Activated CD4-positive, CD25-positive, alpha-beta regulatory T cell treated with anti-CD3 and anti-CD28 coated beads, Interleukin-2, amount 50 U/mL, for 72 hours (primary cell): ENCODE data around the gene SMC3.
"Not testable (repeated sequence)": the region's sequence is repeated elsewhere in the genome, so short reads cannot be mapped to it uniquely, and the experiment has no call there.

Experiments
- DNase-seq: peaks from one replicate; pipeline ENCODE4 v3.0.0; 2021

SMC3 gene

DNA sequence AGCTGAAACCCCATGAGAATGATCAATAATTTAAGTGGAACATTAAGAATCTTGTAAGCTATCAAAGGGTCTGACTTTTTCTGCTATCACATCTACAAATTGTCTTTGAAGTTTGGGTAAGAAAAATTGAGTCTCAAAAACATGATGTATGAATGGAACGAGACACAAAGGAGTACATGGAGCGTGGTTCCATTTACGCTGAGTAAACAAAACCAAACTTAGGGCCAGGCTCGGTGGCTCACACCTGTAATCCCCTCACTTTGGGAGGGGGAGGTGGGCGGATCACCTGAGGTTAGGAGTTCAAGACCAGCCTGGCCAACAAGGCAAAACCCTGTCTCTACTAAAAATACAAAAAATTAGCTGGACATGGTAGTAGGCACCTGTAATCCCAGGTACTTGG, 24.3 kb downstream of the SMC3 start:
- DNase-seq, result no peak

DNA sequence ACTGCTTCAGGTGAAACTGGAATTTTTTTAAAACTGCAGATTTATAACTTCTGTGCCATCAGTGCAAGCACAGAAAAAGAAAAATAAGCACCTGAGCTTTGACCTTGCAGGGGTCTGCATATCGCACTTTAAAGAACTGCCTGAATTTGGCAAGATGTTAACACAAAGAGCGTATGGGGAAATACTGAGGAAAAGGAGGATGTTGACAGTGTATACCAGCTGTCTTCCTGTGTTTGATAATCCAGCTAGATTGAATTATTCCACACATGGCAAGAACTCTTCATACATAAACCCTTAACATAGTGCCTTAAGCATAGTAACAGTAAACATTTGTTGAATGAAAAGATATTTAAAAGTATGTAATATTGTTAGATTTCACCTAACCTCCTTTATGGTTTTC, 30.0 kb downstream of the SMC3 start:
- no peak for DNase-seq

DNA sequence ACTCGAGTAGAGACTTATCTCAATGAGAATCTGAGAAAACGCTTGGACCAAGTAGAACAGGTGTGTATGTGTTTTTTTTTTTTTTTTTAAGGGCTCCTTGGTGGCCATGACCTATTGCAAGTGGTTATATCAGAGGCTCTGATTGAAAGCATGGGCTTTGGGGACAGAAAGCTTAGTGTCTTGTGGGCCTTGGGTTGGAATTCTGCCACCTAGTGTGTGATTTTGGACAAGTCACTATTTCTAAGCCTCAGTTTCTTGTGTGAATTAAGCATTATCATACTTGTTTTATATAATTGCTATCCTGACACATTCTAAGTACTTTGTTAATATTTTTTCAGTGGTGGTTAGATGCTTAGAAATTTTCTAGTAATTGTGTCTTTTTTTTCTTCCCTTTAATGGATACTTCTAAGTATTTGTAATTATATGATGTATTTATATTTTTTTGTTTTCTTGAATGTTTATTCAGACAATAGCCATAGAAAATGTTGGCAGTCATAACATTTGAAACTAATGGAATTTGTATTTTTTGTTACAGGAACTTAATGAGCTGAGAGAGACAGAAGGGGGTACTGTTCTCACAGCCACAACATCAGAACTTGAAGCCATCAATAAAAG, 33.1 kb downstream of the SMC3 start:
- no peak for DNase-seq

DNA sequence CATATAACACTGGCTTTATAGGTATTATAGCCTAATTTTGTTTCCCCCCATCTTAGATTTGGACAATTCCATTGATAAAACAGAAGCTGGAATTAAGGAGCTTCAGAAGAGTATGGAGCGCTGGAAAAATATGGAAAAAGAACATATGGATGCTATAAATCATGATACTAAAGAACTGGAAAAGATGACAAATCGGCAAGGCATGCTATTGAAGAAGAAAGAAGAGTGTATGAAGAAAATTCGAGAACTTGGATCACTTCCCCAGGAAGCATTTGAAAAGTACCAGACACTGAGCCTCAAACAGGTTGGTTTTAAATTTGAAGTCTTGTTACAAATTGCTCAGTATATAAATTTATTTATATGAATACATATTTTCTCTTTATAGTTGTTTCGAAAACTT, 34.1 kb downstream of the SMC3 start:
- DNase-seq, result no peak

DNA sequence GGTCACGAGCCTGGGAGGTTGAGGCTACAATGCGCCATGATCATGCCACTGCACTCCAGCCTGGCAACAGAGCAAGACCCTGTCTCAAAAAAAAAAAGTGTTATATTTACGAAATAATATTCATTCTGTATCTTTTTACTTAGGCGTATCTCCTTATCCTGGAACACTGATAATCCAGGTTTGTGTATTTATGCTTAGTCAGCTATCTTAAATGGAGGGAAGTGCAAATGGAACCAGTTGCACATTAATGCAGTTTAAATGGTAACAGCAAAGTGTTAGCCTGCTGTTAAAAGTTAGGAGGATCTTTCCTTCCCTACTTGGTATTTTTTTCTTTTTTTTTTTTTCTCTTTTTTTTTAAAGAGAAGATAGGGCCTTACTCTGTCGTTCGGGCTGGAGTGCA, 40.6 kb downstream of the SMC3 start:
- no peak for DNase-seq

DNA sequence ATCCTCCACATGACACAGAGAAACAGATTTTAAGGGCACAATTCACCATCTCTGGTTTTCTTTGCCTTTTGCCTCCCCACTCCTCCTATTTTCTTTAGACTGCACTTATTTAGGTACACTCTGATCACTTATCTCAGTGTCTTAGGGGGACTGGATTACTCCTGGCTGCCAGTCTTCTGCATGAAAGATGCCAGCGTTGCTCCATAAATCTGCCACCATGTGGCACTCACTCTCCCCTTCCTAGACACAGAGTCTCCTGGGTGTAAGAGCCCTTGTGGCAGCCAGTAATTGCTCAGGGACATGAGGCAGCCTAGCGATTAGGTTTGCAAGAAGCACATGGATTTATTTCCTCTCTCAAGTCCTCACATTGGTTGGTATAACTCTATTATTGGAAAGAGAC, 42.1 kb downstream of the SMC3 start:
- DNase-seq, result no peak

DNA sequence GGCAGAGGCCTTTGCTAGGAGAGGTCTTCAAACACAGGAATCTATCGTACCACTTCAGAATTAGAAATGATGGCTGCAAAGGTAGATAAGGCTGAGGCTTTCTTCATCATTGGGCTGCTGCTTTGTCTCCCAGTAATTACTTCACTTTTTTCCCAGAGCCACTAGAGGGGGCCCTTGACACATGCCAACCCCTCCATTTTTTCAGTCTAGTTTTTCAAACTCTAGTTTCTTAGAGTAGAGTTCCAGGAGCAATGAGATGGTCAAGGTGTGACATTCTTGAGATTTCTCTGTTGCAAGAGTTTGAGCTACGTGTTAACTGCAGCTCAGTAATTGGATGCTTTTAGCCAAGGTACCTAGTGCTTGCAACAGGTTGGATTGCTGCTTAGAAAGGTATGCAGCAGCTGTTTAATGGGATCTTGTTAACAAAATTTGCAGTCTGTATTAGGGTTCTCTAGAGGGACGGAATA, 42.8 kb downstream of the SMC3 start:
- DNase-seq, result no peak

DNA sequence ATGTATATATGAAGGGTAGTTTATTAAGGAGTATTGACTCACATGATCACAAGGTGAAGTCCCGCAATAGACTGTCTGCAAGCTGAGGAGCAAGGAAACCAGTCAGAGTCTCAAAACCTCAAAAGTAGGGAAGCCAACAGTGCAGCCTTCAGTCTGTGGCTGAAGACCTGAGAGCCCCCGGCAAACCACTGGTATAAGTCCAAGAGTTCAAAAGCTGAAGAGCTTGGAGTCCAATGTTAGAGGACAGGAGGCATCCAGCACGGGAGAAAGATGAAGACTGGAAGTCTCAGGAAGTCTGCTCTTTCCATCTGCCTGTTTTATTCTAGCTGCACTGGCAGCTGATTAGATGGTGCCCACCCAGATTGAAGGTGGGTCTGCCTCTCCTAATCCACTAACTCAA, 43.3 kb downstream of the SMC3 start:
- not testable (repeated sequence) for DNase-seq

DNA sequence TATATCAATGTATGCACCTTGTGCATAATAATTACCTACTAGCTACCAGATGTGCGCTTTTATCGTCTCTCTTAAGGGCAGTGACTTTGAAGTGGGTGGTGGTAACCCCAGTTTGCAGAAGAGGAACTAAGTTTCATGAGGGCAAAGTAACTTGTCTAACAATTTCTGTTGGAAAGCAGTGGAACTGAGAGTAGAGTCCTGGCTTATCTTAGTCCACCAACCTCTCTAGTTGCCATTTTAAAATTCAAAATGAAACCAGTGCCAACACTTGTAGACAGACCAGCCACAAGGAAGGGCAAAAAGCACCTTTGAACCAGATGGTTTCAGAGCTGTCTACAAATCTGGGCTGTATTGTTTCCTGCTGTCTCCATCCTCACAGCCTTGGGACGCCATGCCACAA, 44.6 kb downstream of the SMC3 start:
- DNase-seq, result no peak

DNA sequence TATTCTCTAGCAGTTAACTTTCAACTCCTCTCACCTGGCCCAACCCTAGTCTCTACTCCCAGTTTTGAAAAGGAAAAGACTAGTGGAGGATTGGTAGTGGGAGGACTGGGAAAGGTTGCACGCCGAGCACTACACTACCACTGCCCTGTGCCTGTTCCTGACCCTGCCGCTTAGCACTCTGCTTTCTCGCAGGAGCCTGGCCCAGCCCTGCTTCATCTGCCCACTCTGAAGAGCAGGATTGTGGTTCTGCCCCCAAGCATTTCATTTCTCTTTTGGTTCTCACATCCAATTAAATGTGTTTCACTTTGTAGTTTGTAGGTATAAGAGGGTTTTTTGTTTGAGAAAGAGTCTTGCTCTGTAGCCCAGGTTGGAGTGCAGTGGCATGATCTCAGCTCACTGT, 45.1 kb downstream of the SMC3 start:
- DNase-seq, result no peak

DNA sequence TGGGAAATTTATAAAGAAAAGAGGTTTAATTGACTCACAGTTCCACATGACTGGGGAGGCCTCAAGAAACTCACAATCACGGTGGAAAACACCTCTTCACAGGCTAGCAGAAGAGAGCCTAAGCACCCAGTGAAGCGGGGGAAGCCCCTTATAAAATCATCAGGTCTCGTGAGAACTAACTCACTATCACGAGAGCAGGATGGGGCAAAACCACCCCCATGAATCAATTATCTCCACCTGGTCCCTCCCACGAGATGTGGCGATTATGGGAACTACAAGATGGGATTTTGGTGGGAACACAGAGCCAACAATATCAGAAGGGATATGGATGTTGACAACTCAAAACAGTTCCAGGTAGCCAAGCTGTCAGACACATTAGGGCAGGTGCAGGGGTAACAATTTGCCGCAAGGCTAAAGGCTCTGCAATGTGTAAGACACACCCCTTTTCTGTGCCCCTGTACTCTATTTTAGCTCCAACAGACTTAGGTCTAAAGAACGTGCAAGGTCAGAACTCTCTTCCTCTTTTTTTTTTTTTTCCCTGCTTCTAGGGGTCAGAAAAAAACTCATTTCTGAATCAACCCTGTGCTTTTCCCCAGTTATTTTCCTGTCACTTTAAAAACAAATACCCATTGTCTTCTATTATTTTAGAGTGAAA, 46.0 kb downstream of the SMC3 start:
- DNase-seq, result no peak

DNA sequence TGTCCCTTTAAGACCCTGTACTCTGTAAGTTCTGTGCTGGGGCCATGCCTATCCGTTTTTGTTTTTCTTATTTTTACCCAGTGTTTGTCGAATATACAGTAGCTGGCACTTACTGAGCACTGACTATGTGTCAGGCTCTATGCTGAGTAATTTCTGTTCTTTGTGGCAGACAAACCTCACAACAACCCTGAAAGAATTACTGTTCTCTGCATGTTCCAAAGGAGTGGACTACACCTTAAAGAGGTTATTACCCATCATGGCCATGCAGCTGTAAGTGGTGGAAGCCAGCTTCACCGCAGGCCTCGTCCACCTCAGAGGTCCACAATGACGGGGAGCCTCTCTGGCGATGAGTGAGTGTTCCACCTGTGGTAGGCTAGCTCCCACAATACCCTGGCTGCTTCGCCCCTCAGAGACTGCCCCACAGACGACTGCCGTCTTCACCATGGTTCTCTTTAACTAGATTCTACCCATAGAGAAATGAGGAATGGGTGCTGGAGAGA, 46.6 kb downstream of the SMC3 start:
- no peak for DNase-seq

DNA sequence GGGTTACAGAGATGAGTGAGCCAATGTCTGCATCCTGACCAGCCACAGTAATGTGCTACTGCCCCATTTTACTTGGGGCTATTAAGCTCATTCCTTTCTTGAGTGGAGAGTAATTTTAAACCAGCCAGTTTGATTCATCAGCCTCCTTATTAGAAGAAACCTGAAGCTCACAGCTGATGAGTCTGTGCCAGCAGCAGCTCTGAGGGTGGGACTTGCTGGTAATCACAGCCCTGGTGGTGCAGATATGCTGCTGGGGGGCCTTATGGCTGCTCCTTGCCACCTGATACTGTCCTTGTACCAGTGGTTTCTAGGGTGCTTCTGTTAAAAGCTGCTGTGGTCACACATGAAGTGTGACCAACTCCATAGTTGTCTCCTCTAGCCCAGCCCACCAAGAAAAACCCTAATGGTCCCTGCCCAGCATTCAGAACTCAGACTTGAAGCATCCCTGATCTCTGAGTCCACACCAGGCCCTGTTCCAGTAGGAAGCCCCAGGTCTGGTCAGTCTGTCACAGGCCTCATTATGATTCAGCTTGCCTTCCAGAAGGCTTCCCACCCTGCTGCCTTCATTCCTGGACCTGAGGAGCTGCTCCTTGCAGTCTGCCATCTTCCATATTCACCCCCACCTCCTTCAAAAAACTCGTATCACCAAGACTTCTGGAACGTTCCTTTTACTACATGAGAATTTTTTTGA, 47.7 kb downstream of the SMC3 start:
- no peak for DNase-seq

DNA sequence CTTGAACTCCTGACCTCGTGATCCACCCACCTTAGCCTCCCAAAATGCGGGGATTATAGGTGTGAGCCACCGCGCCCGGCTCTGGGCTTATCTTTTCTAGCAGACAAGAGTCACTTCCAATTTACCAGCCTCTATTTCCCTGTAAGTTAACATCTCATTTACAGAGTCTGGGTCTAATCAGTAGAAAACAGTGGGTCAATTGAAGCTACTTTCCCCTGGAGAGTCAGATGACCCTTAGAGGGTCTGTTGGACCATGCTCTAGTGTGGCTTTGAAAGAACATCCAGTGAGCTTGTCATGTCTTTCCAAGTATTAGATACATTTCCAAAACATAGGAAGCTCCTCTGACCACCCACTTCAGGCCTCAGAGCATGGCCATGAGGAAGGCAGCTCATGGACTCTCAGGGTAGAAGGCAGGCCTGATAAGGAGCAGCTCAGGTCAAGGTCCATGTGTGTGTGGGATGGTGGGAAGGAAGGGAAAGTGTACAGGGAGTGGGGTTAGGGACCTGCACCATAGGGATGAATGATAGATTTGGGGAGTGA, 49.1 kb downstream of the SMC3 start:
- DNase-seq, result no peak

DNA sequence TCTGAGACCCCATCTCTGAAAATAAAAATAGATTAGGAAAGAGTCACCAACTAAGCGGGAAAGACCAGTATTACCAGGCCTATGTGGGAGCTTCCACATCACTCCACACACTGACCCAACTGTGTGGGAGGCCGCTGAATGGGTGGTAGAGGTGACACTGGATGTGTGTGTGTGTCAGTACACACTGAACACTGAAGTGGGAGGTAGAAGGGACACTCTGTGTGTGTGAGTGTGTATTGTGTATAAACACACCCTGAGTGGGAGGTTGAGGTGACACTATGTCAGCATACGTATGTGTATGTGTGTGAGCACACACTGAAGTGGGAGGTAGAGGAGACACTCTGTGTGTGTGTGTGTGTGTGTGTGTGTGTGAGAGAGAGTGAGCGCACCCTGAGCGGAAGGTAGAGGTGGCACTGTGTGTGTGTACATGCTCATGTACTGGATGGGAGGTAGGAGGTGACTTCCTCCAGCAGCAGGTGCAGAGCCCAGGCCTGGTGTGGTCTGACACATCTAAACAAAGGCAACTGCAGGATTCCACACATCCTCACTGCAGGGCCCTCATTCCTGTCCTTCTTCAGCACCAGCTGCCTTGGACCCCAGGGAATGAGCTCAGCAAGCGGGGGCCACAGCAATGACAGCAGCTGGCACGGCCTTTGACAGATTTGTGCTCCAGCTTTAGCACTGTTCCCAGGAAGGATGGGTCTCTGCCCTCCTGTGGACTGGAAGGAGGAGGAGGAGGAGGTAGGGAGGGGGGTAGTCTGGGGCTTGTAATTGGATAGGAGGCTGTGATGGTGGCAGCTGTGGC, 50.1 kb downstream of the SMC3 start:
- DNase-seq, result no peak

DNA sequence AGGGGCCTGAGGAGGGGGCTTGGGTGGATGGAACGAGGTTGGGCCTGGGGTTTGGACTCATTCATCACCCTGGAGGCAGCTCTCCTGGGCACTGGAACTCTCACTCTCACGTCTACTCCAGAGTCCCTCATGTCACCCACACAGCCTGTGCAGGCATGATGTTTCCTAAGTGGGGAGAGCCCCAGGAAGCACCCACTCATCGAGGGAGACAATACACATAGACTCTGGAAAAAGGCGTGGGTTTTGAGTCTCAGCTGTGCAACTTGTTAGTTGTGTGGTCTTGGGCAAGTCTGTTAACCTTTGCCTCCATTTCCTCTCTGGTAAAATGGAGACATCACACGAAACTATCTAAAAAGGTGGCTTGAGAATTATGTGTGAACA, 50.7 kb downstream of the SMC3 start:
- no peak for DNase-seq

DNA sequence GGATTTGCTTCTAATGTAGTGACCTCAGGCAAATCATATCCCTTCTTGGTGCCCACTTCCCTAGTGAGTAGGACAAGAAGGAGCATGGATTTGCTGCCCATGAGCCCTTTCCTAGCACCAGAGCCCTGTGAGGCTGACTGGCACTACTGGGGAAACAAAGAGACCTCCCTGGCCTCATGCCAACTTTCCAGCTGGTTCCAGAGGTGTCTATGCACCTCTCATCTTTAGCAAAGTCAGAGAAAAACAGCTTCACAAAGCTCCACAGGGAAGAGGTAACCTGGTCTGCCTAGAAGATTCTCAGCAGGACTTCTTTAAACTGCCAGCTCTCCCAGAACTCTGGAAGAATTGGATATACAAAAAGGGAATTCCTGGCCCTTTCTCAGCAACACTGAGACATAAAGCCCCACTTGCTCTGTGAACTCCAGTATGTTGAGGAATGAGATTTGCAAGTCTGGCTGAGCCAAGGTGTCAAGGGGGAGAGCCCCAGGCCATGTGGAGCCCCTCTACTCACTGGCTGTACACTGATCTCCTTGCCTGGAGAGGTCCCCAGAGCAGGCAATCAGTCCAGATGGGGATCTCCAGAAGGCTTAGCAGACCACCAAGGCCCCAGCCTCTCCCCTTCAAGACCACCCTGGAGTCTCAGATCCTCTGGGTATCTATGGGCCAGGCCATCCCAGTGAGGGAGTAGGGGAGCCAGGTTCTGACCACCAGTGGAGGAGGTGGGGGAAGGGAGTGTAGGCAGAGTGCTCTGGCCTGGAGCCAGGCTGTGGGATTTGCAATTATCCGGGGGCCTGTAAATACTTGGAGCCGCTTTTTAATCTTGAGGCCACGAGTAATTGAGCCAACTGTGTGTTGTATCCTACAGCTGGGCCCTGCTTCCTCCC, 52.3 kb downstream of the SMC3 start:
- no peak for DNase-seq

DNA sequence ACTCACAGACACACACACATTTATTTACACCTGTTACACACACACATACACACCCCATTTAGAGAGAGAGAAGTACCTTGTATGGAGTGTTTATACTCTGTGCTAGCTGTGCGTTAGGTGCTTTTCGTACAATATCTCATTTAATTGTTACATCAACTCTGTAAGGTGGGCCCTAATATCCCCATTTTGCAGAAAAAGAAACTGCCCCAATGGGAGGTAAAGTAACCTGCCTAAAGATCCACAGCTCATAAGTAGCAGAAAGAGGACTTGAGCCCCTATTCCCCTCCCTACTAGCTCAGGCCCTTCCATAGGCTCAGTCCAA, 52.9 kb downstream of the SMC3 start:
- no peak for DNase-seq

DNA sequence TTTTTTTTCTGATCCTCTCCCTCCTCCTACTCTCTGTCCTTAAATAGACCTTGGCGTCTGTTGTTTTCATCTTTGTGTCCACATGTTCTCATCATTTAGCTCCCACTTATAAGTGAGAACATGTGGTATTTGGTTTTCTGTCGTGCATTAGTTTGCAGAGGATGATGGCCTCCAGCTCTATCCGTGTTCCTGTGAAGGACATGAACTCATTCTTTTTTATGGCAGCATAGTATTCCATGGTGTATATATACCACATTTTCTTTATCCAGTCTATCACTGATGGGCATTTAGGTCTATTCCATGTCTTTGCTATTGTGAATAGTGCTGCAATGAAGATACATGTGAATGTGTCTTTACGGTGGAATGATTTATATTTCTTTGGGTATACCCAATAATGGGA, 55.8 kb downstream of the SMC3 start:
- DNase-seq, result not testable (repeated sequence)

DNA sequence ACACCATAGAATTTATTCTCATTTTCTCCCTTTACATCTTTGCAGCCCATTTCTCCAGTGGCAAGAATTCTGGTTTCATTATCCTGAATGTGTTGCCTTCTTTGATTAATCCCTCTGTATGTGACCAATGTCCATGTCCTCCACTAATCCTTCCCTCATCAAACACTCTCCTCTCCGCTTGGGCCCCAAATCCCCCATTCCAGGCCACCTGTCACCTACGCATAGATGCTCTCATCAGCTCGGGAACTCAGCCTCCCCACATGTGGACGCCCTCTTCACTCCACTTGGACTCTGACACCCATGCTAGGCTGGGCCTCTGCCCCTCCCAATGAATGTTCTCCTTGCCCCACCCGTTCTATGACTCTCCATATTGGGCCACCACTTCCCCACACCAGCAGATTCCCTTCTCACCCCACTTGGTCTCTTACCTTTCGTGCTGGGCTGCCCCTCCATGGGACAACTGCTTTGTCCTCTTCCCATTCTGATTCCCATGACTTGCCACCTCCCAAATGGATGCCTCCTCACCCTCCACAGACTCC, 57.9 kb downstream of the SMC3 start:
- DNase-seq, result no peak

DNA sequence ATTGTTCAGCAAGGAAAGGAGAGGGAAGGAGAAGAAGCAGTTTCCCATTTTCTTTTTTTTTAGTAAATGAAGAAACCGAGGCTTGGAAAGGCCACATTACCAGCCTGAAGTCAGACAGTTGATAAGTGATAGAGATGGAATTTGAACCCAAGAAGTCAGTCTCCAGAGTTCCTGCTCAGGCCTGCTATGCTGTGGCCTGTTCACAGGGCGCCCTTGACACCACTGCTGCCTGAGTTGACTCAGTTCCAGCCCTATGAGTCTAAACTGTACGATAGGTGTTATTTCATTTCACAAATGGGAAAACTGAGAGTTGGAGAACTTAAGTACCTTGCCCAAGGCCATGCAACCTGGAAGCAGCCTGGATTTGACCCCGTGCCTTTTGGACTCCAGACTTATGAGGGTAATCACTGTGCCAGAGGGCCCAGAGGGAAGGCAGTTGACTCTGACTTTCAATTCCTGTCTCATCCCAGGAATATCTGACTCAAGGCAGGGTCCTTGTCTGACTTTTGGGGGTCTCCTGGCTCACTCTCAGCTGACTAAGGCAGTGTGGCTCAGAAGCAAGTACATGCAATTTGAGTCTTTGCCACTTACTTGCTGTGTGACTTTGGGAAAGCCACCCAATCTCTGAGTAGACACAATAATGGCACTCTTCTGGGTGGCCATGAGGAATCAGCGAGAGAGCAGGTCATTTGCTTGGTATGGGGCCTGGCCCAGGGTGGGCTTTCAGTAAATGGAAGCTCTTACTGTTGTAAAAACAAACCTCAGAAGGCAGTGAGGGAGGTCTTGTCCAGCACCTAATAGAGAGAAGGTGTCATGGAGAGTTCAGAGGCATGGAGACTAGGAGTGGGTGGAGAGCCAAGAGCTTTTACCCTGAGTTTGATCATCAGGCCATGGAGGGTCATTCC, 58.7 kb downstream of the SMC3 start:
- DNase-seq, result no peak
